Choroid plexus epithelial cell (primary cell): ENCODE measurements around the gene RSRC1.
A peak's percentile ranks its signal among the peaks of the same experiment; 100 is the strongest.
"Not testable (repeated sequence)": the region's sequence is repeated elsewhere in the genome, so short reads cannot be mapped to it uniquely, and the experiment has no call there.

Experiments used
- DNase-seq: peaks from one replicate; pipeline ENCODE4 v3.0.0-alpha.2; 2010; ENCODE audit warnings: low read depth
- H3K4me3 ChIP-seq: 2 replicates; pipeline ENCODE4 v1.5.1; 2011; ENCODE audit warnings: low read depth, mild to moderate bottlenecking, control low read depth, low read length, moderate library complexity
- CTCF ChIP-seq: conservative IDR thresholded peaks from 2 replicates; pipeline ENCODE4 v1.5.1; 2011; ENCODE audit warnings: low read depth, mild to moderate bottlenecking, control low read depth, inconsistent platforms, low read length, moderate library complexity

RSRC1 gene

DNA sequence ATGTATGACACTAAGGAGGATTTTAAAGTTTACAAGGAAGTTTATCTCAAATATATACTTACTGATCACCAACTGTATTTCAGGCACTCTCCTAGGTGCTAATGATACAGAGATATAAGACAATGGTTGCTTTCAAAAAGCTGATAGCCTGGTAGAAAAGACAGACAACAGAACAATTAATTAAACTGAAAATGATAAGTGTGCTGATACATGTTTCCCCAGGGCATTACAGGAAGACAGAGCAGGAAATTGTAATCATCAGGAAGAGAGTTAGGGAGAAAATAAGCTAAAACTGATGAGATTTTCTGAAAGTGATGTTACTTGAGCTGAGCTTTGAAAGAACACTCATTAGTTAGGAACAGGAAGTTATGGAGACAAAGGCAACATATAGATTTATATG is 229.7 kb downstream of the RSRC1 start:
- no peak for DNase-seq
- TF ChIP-seq CTCF, result no peak
- H3K4me3 ChIP-seq, result no peak overlapping the region

GRCh38 chr3:158340951-158341350 is 231.1 kb downstream of the RSRC1 start:
- not testable (repeated sequence) for DNase-seq, H3K4me3 ChIP-seq

DNA sequence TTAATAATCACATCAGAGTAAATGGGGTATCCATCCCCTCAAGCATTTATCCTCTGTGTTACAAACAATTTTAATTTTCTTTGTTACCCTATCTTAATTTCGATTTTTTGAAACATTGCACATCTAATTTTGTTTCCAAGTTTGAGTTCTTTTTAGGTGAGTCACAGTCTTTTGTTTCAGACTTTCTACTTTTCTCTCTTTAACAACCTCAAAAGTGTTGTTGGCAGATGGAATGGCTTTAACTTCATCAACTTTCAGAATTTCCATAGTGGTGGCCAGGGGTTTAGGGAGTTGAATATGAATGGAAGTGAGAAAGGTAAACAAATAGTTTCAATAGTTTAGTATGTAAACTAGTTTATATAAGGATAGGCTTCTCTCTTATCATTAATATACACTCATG is 238.1 kb downstream of the RSRC1 start:
- TF ChIP-seq CTCF, result no peak
- peak; percentile 42 for DNase-seq
- no peak overlapping the region for H3K4me3 ChIP-seq

DNA sequence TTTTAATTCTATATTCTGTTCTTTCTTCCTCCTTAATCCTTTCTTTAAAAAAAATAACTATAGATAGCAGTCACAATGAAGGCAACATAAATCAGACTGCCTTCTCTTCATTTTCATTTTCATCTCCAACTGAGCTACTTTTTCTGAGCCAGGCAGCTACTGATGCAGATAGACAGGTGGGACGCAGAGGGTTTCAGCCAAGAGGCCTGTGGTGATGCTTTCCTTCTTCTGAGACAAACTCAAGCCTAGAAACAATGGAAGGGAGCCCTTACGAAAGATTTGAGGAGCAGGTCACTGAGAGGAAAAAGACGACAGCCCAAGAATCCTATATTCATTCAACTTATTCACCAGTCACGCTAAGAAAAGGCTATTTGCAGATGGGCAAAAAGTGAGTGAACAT is 241.1 kb downstream of the RSRC1 start:
- no peak for TF ChIP-seq CTCF
- DNase-seq, result no peak
- H3K4me3 ChIP-seq, result no peak overlapping the region

DNA sequence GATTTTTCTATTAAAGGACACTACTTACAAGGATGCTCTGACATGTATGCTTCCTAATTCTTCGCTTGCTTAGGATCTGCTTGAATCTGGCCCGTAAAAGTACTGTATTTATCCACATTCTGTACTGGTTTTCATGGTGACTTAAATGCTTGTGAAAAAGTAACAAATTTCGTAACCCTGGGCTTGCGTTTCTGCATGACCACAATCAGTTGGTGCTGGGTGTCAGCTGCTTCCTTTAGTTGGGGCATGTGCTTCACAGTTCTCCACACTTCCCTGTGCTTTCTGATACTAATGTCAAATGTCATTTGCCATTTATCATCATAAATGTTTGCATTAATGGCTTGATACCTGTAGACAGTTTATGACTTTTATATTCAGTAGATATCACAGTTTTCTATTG is 242.7 kb downstream of the RSRC1 start:
- no peak for TF ChIP-seq CTCF
- H3K4me3 ChIP-seq, result no peak overlapping the region
- DNase-seq, result peak; percentile 52

DNA sequence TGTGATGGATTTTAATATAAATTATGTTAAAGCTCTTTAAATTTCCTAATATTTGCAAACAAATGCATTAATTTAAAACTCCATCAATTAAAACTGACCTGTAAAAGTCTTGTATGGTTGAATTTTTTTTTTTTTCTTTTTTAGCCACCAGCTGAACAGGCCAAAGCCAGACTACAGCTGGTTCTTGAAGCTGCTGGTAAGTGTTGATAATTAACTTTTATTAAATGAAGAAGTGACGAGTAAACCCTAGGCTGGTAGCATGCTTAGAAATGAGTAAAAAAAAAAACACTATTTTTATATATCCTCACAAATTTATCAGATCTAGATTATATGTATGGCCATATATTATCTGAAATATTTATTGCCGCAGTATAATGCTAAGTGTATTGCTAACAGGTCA is 244.8 kb downstream of the RSRC1 start:
- no peak for DNase-seq
- H3K4me3 ChIP-seq, result no peak overlapping the region
- no peak for TF ChIP-seq CTCF

DNA sequence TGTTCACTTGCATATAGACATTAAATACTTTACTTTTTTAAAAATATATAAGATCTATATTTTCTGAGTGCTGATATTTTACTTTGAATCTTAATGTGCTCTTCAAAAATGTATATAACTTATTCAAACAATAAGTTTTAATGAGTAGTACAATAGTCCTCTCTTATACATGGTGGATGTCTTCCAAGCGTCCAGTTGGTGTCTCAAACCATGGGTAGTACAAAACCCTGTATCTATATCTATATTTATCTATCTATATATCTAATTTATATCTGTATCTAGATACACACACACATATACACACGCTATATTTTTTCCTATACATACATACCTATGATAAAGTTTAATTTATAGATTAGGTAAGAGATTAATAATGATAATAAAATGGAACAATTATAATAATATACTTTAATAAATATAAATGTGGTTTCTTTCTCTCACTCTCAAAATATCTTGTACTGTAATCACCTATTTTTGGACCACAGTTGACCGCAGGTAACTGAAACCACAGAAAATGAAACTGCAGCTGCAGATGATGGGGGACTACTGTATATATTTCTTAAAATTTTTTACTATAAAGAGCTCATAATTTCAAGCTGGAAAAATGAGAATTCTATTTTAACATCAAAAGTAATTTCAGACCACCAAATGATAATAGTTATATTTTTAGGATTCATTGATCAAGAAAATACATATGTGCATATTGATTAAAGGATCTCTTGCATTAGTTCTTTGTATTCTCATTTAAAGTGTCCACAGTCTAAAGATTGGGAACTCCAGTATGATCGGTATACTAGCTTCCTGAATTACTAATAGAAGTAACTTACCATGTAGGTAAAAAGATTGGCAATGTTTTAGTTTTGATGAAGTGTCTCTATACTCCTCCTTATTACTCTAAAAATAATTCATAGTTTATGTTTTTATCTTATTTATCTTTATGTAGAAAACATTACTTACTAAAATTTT is 246.0 kb downstream of the RSRC1 start:
- H3K4me3 ChIP-seq, result no peak overlapping the region
- no peak for DNase-seq
- no peak for TF ChIP-seq CTCF
